ENCODE data around the gene BEST1.
"Not testable (repeated sequence)": the region's sequence is repeated elsewhere in the genome, so short reads cannot be mapped to it uniquely, and the experiment has no call there.

GRCh38 chr11:61953632-61954031, 3.5 kb downstream of the BEST1 start:
- TF ChIP-seq POLR2A (IDR thresholded peaks at IDR 0.05; ENCODE audit: low read depth, low read length); CTCF (IDR thresholded peaks at IDR 0.05; ENCODE audit: extremely low read depth in 1 of 2, insufficient read depth in 1 of 2, low read depth in 1 of 2, low read length in 2 of 2); POLR2AphosphoS5 (IDR thresholded peaks at IDR 0.05; ENCODE audit: insufficient read depth, low read depth, low read length); MAX (IDR thresholded peaks at IDR 0.05; ENCODE audit: insufficient read depth, insufficient read length); EZH2 (IDR thresholded peaks at IDR 0.05; ENCODE audit: borderline replicate concordance, low read depth, low read length, severe bottlenecking); FOS (IDR thresholded peaks at IDR 0.05; ENCODE audit: borderline replicate concordance, insufficient read depth, low read length): not testable (repeated sequence)
